A673 (cell line): ENCODE results near the gene NKD1. TPM values are rescaled to one million over a fixed set of nuclear protein-coding genes. Genes with fewer than 3 reads are reported as not detected.

Source experiments
- BruUV-seq: library from RNA; stranded (reverse); fragments of 400-500 nt; replicated peaks from 2 replicates; lab custom pipeline; 2021; lab: Mats Ljungman, UMichigan
- CTCF ChIA-PET: fragments of 300-600 bp; sonication (Branson Sonifier 250); formaldehyde crosslinking; loops from one replicate; lab custom pipeline; 2022; ENCODE audit warnings: antibody characterized with exemption; lab: Charles Lee
- POLR2A ChIA-PET: fragments of 300-600 bp; sonication (Branson Sonifier 250); formaldehyde crosslinking; loops from one replicate; lab custom pipeline; 2022; ENCODE audit warnings: antibody characterized with exemption; ENCODE audit not compliant: low non-redundant PET; lab: Charles Lee
- DNase-seq: peaks from one replicate; pipeline ENCODE4 v3.0.0-alpha.2; 2015; ENCODE audit warnings: low spot score
- H3K27ac ChIP-seq: fragments of 200-600 bp; sonication (generic); 2 replicates; pipeline ENCODE4 v1.5.1; 2016; ENCODE audit warnings: mixed run types, low read depth, mild to moderate bottlenecking, mixed read lengths, antibody characterized with exemption, low read length; ENCODE audit not compliant: poor library complexity, severe bottlenecking
- H3K27me3 ChIP-seq: fragments of 200-600 bp; sonication (generic); replicated peaks from 2 replicates; pipeline ENCODE4 v1.6.1; 2017; ENCODE audit warnings: mixed run types, low read depth, mild to moderate bottlenecking, mixed read lengths, antibody characterized with exemption, low read length; ENCODE audit not compliant: insufficient read depth, poor library complexity
- H3K36me3 ChIP-seq: fragments of 200-600 bp; sonication (generic); 2 replicates; pipeline ENCODE4 v1.6.1; 2016; ENCODE audit warnings: mixed run types, mild to moderate bottlenecking, mixed read lengths, antibody characterized with exemption, low read length; ENCODE audit not compliant: insufficient read depth, poor library complexity, severe bottlenecking
- H3K4me1 ChIP-seq: fragments of 200-600 bp; sonication (generic); 2 replicates; pipeline ENCODE4 v1.6.1; 2017; ENCODE audit warnings: mixed run types, mild to moderate bottlenecking, mixed read lengths, antibody characterized with exemption, low read length; ENCODE audit not compliant: insufficient read depth, poor library complexity, severe bottlenecking
- H3K4me3 ChIP-seq: fragments of 200-600 bp; sonication (generic); 2 replicates; pipeline ENCODE4 v1.5.1; 2016; ENCODE audit warnings: low read depth, mixed run types, mild to moderate bottlenecking, mixed read lengths, low read length; ENCODE audit not compliant: poor library complexity, severe bottlenecking
- H3K9me3 ChIP-seq: fragments of 200-600 bp; sonication (generic); 2 replicates; pipeline ENCODE4 v1.6.1; 2016; ENCODE audit warnings: mixed run types, low read depth, mild to moderate bottlenecking, mixed read lengths, antibody characterized with exemption, low read length; ENCODE audit not compliant: poor library complexity, severe bottlenecking
- EZH2 ChIP-seq: fragments of 200-600 bp; sonication (generic); IDR thresholded peaks from 2 replicates; pipeline ENCODE4 v1.6.1; 2017; ENCODE audit warnings: borderline replicate concordance, low read depth, mild to moderate bottlenecking, mixed read lengths, antibody characterized with exemption, low read length; ENCODE audit not compliant: poor library complexity, severe bottlenecking
- intact Hi-C: fragments of 100-400 bp; cut with micrococcal nuclease; formaldehyde crosslinking; loops from one replicate; pipeline ENCODE4 v1.10.0; 2022; ENCODE audit not compliant: unreplicated experiment
- total RNA-seq: library from RNA; stranded (reverse); gene quantifications from 2 replicates; pipeline ENCODE4 v1.2.3, GENCODE V29; 2021
- TF ChIP-seq, protein P1 (sequence below): fragments of 300-800, 200-600 bp; sonication (generic); conservative IDR thresholded peaks from 2 replicates; pipeline ENCODE4 v1.5.1; 2017; ENCODE audit warnings: low read depth, mild to moderate bottlenecking, antibody characterized with exemption, low read length, moderate library complexity, mixed read lengths

NKD1 gene
- total RNA-seq, 1 experiment from 2014 or later, result 1.1 TPM

DNA sequence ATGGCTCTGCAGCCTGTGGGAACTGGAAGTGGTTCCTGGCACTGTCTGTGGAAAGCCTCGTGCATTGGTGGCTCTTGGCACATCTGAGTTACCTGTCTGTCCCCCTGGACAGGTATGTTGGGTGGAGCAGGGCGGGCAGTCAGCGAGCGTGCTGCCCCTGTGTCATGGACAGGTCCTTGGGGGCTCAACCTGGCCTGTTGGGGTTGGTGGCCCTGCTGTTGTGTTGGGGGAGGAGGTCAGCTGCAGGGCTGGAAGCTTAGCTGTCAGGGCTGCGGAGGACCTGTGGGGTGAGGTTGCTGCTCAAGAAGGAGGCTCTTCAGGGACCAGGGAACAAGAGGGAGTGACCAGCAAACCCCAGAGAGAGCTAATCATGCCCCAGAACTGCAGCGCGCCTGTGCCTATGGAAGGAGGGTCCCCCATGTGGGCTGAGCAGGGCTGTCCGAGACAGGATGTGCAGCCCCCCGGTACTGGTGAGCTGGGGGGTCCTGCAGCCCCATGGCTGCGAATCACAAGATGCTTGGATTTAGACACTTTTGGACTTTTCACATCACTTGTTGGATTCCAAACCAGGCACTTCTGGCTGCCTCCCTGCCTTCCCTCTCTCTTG, 7.2 kb downstream of the NKD1 start:
- ChIA-PET CTCF (no interaction called here), POLR2A (no interaction called here)
- H3K4me1 ChIP-seq, result no peaks in the 10 kb centered on the region
- BruUV-seq, result no TSS peak
- H3K4me3 ChIP-seq, result no peak overlapping the region
- intact Hi-C loops, result no loop called here
- no peak for TF ChIP-seq EZH2
- no peaks in the 10 kb centered on the region for H3K36me3 ChIP-seq
- H3K9me3 ChIP-seq, result no peaks in the 10 kb centered on the region
- peaks cover 13% of the 10 kb centered on the region for H3K27me3 ChIP-seq
- DNase-seq, result no peak
- H3K27ac ChIP-seq, result no peak overlapping the region

DNA sequence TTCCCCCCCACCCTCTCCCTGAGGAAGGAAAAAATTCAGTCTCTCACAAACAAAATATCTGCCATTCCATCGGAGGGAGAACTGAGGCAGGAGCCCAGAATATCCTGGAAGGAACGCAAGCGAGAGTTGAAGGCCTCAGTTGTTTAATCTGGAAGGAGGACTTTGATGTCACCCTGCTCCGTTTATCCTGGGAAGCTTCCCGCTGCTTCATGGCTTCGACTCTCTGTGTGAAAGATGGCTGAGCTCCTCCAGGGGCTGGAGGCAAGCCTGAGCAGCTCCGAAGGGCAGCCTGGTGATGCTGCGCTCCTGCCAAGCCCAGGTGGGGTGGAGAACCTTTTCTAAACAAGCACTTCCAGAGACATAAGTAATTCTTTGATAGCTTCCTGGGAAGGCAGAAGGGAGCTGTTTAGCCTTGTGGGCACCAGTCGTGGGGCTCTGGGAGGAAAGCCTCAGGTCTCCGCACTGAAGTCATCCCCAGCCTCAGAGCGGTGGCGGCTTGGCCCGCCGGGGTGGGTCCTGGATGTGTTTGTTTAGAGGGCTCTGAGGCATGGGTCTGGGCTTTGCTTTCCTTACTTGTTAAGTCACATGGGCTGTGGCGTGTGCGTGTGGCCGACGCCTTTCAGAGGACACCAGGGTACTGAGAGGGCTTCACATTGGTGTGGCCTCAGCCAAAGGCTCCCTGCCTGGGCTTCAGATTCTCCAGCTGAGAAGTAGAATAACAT, 7.9 kb downstream of the NKD1 start:
- no peak for TF ChIP-seq EZH2
- TF ChIP-seq, protein P1, sequence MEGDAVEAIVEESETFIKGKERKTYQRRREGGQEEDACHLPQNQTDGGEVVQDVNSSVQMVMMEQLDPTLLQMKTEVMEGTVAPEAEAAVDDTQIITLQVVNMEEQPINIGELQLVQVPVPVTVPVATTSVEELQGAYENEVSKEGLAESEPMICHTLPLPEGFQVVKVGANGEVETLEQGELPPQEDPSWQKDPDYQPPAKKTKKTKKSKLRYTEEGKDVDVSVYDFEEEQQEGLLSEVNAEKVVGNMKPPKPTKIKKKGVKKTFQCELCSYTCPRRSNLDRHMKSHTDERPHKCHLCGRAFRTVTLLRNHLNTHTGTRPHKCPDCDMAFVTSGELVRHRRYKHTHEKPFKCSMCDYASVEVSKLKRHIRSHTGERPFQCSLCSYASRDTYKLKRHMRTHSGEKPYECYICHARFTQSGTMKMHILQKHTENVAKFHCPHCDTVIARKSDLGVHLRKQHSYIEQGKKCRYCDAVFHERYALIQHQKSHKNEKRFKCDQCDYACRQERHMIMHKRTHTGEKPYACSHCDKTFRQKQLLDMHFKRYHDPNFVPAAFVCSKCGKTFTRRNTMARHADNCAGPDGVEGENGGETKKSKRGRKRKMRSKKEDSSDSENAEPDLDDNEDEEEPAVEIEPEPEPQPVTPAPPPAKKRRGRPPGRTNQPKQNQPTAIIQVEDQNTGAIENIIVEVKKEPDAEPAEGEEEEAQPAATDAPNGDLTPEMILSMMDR, result no peak
- no peak for DNase-seq
- no TSS peak for BruUV-seq
- Histone ChIP-seq H3K27ac (no peak overlapping the region), H3K9me3 (no peaks in the 10 kb centered on the region), H3K36me3 (no peaks in the 10 kb centered on the region), H3K27me3 (peaks cover 5% of the 10 kb centered on the region), H3K4me1 (no peaks in the 10 kb centered on the region), H3K4me3 (no peak overlapping the region)
- intact Hi-C loops, result no loop called here
- ChIA-PET CTCF (no interaction called here), POLR2A (no interaction called here)

DNA sequence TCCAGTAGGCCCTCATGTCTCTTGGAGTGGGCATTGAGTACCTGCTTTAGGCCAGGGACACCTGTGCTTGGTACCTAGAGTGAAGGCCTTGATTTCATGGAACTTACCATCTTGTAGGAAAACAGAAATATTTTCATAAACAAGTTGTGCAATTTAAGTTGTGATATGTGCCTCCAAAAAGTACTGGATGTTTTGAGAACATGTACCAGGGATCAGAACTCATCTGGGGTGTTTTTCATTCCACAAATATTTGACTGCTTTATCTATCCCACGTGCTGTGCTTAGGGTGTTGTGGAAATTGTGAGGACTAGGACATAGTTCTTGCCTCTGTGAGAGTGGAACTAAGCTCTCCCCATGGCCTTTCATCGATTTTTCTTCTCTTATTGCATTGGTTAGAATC, 8.8 kb downstream of the NKD1 start:
- POLR2A ChIA-PET, result no interaction called here
- no peak for DNase-seq
- no TSS peak for BruUV-seq
- TF ChIP-seq EZH2, result no peak
- TF ChIP-seq, protein P1, result no peak
- no peaks in the 10 kb centered on the region for H3K4me1 ChIP-seq
- H3K27ac ChIP-seq, result no peak overlapping the region
- no peaks in the 10 kb centered on the region for H3K9me3 ChIP-seq
- no peaks in the 10 kb centered on the region for H3K36me3 ChIP-seq
- no peaks in the 10 kb centered on the region for H3K27me3 ChIP-seq
- CTCF ChIA-PET, result no interaction called here
- H3K4me3 ChIP-seq, result no peak overlapping the region
- intact Hi-C loops, result no loop called here
